Natural killer cell (primary cell): Measurements from ENCODE around the gene MYO15A. TPM values are rescaled to one million over a fixed set of nuclear protein-coding genes. Genes with fewer than 3 reads are reported as not detected.

Experiments used
- ATAC-seq, 3 donors: fragments of 150-1000 bp in 2 of 3; fragments of 200-7000 bp in 1 of 3; cut with Tn5 transposase; 1 replicate in 1 of 3; 2 replicates in 2 of 3; pipeline ENCODE4 v1.10.0; 2021; ENCODE audit warnings: mild to moderate bottlenecking in 2 of 3, moderate library complexity in 2 of 3
- DNase-seq, 2 donors: peaks; one replicate each; pipeline versions ENCODE4 v3.0.0 to v3.0.0-alpha.2; 2013 to 2021; ENCODE audit warnings: mixed read lengths in 1 of 2
- H3K27ac ChIP-seq: one replicate; pipeline ENCODE4 v1.5.1; 2013; ENCODE audit warnings: mild to moderate bottlenecking, low read length
- H3K27me3 ChIP-seq: one replicate; pipeline ENCODE4 v1.6.1; 2013; ENCODE audit warnings: low read length; ENCODE audit not compliant: control insufficient read depth, insufficient read depth
- H3K36me3 ChIP-seq: one replicate; pipeline ENCODE4 v1.6.1; 2013; ENCODE audit warnings: low read length; ENCODE audit not compliant: control insufficient read depth, insufficient read depth
- H3K4me1 ChIP-seq: one replicate; pipeline ENCODE4 v1.6.1; 2013; ENCODE audit warnings: low read length; ENCODE audit not compliant: control insufficient read depth, insufficient read depth
- H3K4me3 ChIP-seq: one replicate; pipeline ENCODE4 v1.5.1; 2013; ENCODE audit warnings: low read length
- H3K9me3 ChIP-seq: one replicate; pipeline ENCODE4 v1.6.1; 2013; ENCODE audit warnings: low read length; ENCODE audit not compliant: control insufficient read depth, insufficient read depth
- H3K27ac Mint-ChIP-seq, 2 donors: one replicate each; pipeline ENCODE4 v1.8.0; 2022; ENCODE audit warnings: mild to moderate bottlenecking in 2 of 2, mixed read lengths in 2 of 2, moderate library complexity in 1 of 2
- H3K27me3 Mint-ChIP-seq, 2 donors: one replicate each; pipeline ENCODE4 v1.8.0; 2022; ENCODE audit warnings: low read depth in 2 of 2, mixed read lengths in 2 of 2
- H3K36me3 Mint-ChIP-seq: one replicate; pipeline ENCODE4 v1.8.0; 2022; ENCODE audit warnings: mixed read lengths
- H3K4me1 Mint-ChIP-seq, 2 donors: one replicate each; pipeline ENCODE4 v1.8.0; 2022; ENCODE audit warnings: mixed read lengths in 2 of 2
- H3K4me3 Mint-ChIP-seq: one replicate; pipeline ENCODE4 v1.8.0; 2022; ENCODE audit warnings: mild to moderate bottlenecking, moderate library complexity, mixed read lengths
- H3K9me3 Mint-ChIP-seq, 2 donors: one replicate each; pipeline ENCODE4 v1.8.0; 2022; ENCODE audit warnings: mixed read lengths in 2 of 2
- CTCF ChIP-seq: fragments of 200-600 bp; IDR thresholded peaks from one replicate; pipeline ENCODE4 v1.8.0; 2022; ENCODE audit warnings: antibody characterized with exemption
- WGBS: methylation state at CpG from one replicate; pipeline ENCODE4 v1.1.7; 2013; ENCODE audit warnings: missing lambda C conversion rate; ENCODE audit not compliant: insufficient coverage; 5-methylcytosine and 5-hydroxymethylcytosine counted together
- intact Hi-C: fragments of 100-400 bp; cut with micrococcal nuclease; formaldehyde crosslinking; loops from one replicate; pipeline ENCODE4 v1.14.2; 2022
- total RNA-seq, 4 donors: library from RNA; stranded (reverse); fragments of 120-200 nt in 1 of 4; gene quantifications; one replicate each; pipeline versions ENCODE4 v1.2.3 to v1.2.4, GENCODE V29; 2013 to 2022

The MYO15A gene
- total RNA-seq, 3 donors from 2014 or later (not counting 1 experiment from before 2014, with no cell fraction given) = 1.6 to 2.0 (median 1.8) TPM

GRCh38 chr17:18144261-18144660 lies 35.7 kb downstream of the MYO15A start:
- TF ChIP-seq CTCF = no peak

GRCh38 chr17:18144855-18145254 lies 36.3 kb downstream of the MYO15A start:
- H3K36me3 ChIP-seq = no peaks in the 10 kb centered on the region
- TF ChIP-seq CTCF = no peak
- H3K27ac Mint-ChIP-seq = no peak overlapping the region

More at GRCh38 chr17:18144261-18144660, 35.7 kb downstream of the MYO15A start:
- ATAC-seq = no peak
- H3K4me1 Mint-ChIP-seq = peaks cover 5 to 6% of the 10 kb centered on the region in 2 donors
- H3K36me3 Mint-ChIP-seq = no peaks in the 10 kb centered on the region
- H3K4me3 Mint-ChIP-seq = no peak overlapping the region
- DNase-seq = no peak
- H3K27ac ChIP-seq = no peak overlapping the region
- H3K27ac Mint-ChIP-seq = no peak overlapping the region
- no peak overlapping the region for H3K4me3 ChIP-seq
- WGBS = 87% methylated on average over 4 of the region's 4 CpGs
- H3K27me3 Mint-ChIP-seq = no peaks in the 10 kb centered on the region
- intact Hi-C loops = no loop called here
- H3K27me3 ChIP-seq = no peaks in the 10 kb centered on the region
- H3K36me3 ChIP-seq = no peaks in the 10 kb centered on the region
- no peaks in the 10 kb centered on the region for H3K9me3 Mint-ChIP-seq
- no peaks in the 10 kb centered on the region for H3K4me1 ChIP-seq
- H3K9me3 ChIP-seq = no peaks in the 10 kb centered on the region

GRCh38 chr17:18145811-18146210 lies 37.3 kb downstream of the MYO15A start:
- Mint-ChIP-seq H3K27ac (no peak overlapping the region), H3K9me3 (no peaks in the 10 kb centered on the region), H3K4me1 (peaks cover 5 to 6% of the 10 kb centered on the region in 2 donors), H3K27me3 (no peaks in the 10 kb centered on the region), H3K4me3 (no peak overlapping the region), H3K36me3 (no peaks in the 10 kb centered on the region)
- Histone ChIP-seq H3K36me3 (no peaks in the 10 kb centered on the region), H3K4me1 (no peaks in the 10 kb centered on the region), H3K9me3 (no peaks in the 10 kb centered on the region), H3K27me3 (no peaks in the 10 kb centered on the region), H3K4me3 (no peak overlapping the region), H3K27ac (no peak overlapping the region)
- no peak for ATAC-seq
- 92% methylated on average over 13 of the region's 13 CpGs for WGBS
- no peak for TF ChIP-seq CTCF
- no peak for DNase-seq
- intact Hi-C loops = no loop called here

More at GRCh38 chr17:18144855-18145254, 36.3 kb downstream of the MYO15A start:
- no peaks in the 10 kb centered on the region for H3K9me3 ChIP-seq
- 92% methylated on average over 1 of the region's 1 CpG for WGBS
- intact Hi-C loops = no loop called here
- H3K4me3 ChIP-seq = no peak overlapping the region
- ATAC-seq (no peak), DNase-seq (no peak)
- no peak overlapping the region for H3K27ac ChIP-seq
- no peaks in the 10 kb centered on the region for H3K4me1 ChIP-seq
- Mint-ChIP-seq H3K36me3 (no peaks in the 10 kb centered on the region), H3K4me3 (no peak overlapping the region), H3K9me3 (no peaks in the 10 kb centered on the region), H3K27me3 (no peaks in the 10 kb centered on the region), H3K4me1 (peaks cover 5 to 6% of the 10 kb centered on the region in 2 donors)
- no peaks in the 10 kb centered on the region for H3K27me3 ChIP-seq

GRCh38 chr17:18146259-18146658 lies 37.7 kb downstream of the MYO15A start:
- no peak for DNase-seq
- no peak overlapping the region for H3K27ac ChIP-seq
- ATAC-seq = no peak
- H3K4me1 ChIP-seq = no peaks in the 10 kb centered on the region
- WGBS = 97% methylated on average over 2 of the region's 2 CpGs
- H3K9me3 ChIP-seq = no peaks in the 10 kb centered on the region
- Mint-ChIP-seq H3K27me3 (no peaks in the 10 kb centered on the region), H3K27ac (no peak overlapping the region), H3K9me3 (no peaks in the 10 kb centered on the region), H3K4me1 (peaks cover 2 to 3% of the 10 kb centered on the region in 2 donors), H3K4me3 (no peak overlapping the region), H3K36me3 (no peaks in the 10 kb centered on the region)
- H3K36me3 ChIP-seq = no peaks in the 10 kb centered on the region
- H3K4me3 ChIP-seq = no peak overlapping the region
- intact Hi-C loops = no loop called here
- no peaks in the 10 kb centered on the region for H3K27me3 ChIP-seq
- no peak for TF ChIP-seq CTCF
